ENCODE measurements around the gene EDN2. TPM values are rescaled to one million over a fixed set of nuclear protein-coding genes. Genes with fewer than 3 reads are reported as not detected.

Gene EDN2
- total RNA-seq, 4 donors from 2014 or later: 0.50 to 1.1 TPM; not detected in 2

DNA sequence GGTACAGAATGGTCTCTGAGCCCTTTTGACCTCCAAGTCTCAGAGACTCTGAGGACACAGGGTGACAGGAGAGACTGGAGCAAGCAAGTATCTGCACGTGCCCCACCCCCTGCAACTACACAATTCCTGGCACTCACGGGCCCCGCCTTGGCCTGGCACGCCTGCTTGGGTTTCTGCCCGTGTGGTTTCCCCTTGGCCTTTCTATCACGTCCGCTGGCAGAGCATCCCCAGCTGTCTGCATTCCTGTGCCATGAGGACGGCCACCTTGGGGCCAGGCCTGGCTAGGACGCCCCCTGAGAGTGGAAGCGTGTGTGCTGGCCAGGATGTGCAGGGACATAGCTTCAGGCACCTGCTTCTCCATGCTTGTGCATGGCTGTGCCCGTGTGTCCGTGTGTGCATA is 14.3 kb upstream of the EDN2 start:
- Histone ChIP-seq H3K4me1 (peaks cover 0 to 71% (median 29%) of the 10 kb centered on the region in 3 donors), H3K27me3 (no peaks in the 10 kb centered on the region), H3K36me3 (no peaks in the 10 kb centered on the region), H3K27ac (peak overlapping the region in 3 of 4 donors; percentile 90 to 97 (median 91)), H3K4me3 (no peak overlapping the region), H3K9me3 (no peaks in the 10 kb centered on the region)
- WGBS, 2 donors (ENCODE audit: low coverage in 1 of 2): no CpG with 5 or more reads among the region's 12 CpGs
- peak; percentile 9 for ATAC-seq
- TF ChIP-seq CTCF (IDR thresholded peaks at IDR 0.05): no peak
- TF ChIP-seq EP300 (IDR thresholded peaks at IDR 0.05): no peak
- TF ChIP-seq POLR2AphosphoS5 (IDR thresholded peaks at IDR 0.05): peak; percentile 86

- ATAC-seq: no peak
- Histone ChIP-seq H3K9me3 (no peaks in the 10 kb centered on the region), H3K4me3 (no peak overlapping the region), H3K27me3 (no peaks in the 10 kb centered on the region), H3K27ac (peak overlapping the region in 3 of 4 donors; percentile 90 to 97 (median 91)), H3K36me3 (no peaks in the 10 kb centered on the region), H3K4me1 (peaks cover 0 to 71% (median 29%) of the 10 kb centered on the region in 3 donors)
- 100% methylated on average over 4 of the region's 5 CpGs; no CpG with 5 or more reads in 1 of the 2 donors for WGBS, 2 donors (ENCODE audit: low coverage in 1 of 2)
- TF ChIP-seq EP300 (IDR thresholded peaks at IDR 0.05) (no peak), POLR2AphosphoS5 (IDR thresholded peaks at IDR 0.05) (no peak), CTCF (IDR thresholded peaks at IDR 0.05) (no peak), POLR2A (IDR thresholded peaks at IDR 0.05) (no peak)
These were observed 13.9 kb upstream of the EDN2 start for GRCh38 chr1:41498391-41498790.

DNA sequence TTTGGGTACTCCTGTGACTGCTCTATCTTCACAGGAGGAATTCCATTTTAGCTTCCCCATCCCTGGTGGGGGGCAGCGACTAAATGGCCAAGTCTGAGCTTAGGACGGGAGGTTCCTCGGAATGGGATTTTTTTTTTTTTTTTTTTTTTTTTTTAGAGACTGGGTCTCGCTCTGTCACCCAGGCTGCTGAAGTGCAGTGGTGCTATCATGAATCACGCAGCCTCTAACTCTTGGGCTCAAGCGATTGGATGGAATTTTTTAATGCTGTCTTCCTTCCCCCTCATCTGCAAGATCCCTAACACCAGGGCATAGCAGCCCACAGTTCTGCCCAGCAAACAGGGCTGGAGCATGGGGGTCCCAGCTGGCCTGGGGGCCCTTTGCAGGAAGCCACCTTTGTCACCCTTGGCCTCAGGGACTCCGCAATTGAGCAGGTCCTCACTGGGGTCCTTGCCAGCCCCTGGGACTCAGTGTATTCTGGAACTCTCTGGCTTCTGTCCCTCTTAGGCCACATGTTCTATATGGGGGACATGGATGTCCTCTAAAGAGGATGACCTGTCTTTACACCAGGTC is 13.1 kb upstream of the EDN2 start:
- H3K27ac ChIP-seq: peak overlapping the region in 3 of 4 donors; percentile 90 to 97 (median 91)
- no peak for ATAC-seq
- peaks cover 0 to 71% (median 29%) of the 10 kb centered on the region in 3 donors for H3K4me1 ChIP-seq
- 95% methylated on average over 3 of the region's 7 CpGs; no CpG with 5 or more reads in 1 of the 2 donors for WGBS, 2 donors (ENCODE audit: low coverage in 1 of 2)
- H3K36me3 ChIP-seq: no peaks in the 10 kb centered on the region
- no peak overlapping the region for H3K4me3 ChIP-seq
- TF ChIP-seq CTCF (IDR thresholded peaks at IDR 0.05): no peak
- no peaks in the 10 kb centered on the region for H3K27me3 ChIP-seq
- no peaks in the 10 kb centered on the region for H3K9me3 ChIP-seq

DNA sequence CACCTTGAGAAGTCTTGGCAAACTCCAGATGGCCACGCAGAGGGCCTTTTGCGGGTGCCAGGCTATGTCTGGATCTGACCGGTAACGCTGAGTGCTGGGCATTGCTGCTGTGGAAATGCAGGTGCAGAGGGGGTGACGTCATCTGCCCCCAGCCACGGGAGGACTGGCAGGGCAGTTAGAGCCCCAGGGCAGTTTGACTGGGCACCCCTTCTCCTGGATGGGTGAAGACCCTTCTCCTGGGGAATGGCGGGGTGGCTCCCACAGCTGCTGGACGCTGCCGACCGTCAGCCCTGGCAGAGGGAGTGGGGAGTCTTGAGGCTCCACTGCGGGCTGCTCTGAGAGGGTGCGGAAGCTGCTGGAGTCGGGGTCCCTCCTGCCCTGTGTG is 12.6 kb upstream of the EDN2 start:
- Histone ChIP-seq H3K36me3 (no peaks in the 10 kb centered on the region), H3K27me3 (no peaks in the 10 kb centered on the region), H3K9me3 (no peaks in the 10 kb centered on the region), H3K4me1 (peaks cover 0 to 71% (median 29%) of the 10 kb centered on the region in 3 donors), H3K4me3 (no peak overlapping the region), H3K27ac (peak overlapping the region; percentile 70 to 97 (median 90))
- ATAC-seq: no peak
- TF ChIP-seq POLR2A (IDR thresholded peaks at IDR 0.05) (no peak), EP300 (IDR thresholded peaks at IDR 0.05) (no peak), CTCF (IDR thresholded peaks at IDR 0.05) (no peak), POLR2AphosphoS5 (IDR thresholded peaks at IDR 0.05) (no peak)
- no CpG with 5 or more reads among the region's 13 CpGs for WGBS, 2 donors (ENCODE audit: low coverage in 1 of 2)

Measured in gastroesophageal sphincter (tissue), 4 donors.